ENCODE results near the gene ZCWPW1. TPM values are rescaled to one million over a fixed set of nuclear protein-coding genes. Genes with fewer than 3 reads are reported as not detected.
"Not testable (repeated sequence)": the region's sequence is repeated elsewhere in the genome, so short reads cannot be mapped to it uniquely, and the experiment has no call there.

ZCWPW1 gene
- total RNA-seq, 1 donor from 2014 or later: 4.4 TPM

DNA sequence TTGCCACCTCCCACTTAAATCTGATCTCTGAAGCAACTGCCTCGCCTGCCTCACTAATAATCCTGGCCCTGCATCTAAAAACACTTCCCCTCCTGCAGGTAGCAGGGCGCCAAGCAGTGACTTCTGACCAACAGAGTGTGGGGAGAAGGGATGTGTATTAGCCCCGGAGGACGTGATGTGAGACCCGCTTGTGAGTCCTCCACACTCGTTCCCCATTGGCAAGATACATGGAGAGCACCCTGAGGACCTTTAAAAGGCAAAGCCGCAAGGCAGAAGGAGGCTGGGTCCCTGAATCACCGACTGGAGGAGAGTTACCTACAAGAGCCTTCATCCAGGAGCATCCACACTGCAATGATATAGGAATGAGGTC, 61.3 kb downstream of the ZCWPW1 start:
- ATAC-seq: no peak
- peak; percentile 15 for DNase-seq (ENCODE audit: missing footprints)
- intact Hi-C loops (cut with DNase I): no loop called here

DNA sequence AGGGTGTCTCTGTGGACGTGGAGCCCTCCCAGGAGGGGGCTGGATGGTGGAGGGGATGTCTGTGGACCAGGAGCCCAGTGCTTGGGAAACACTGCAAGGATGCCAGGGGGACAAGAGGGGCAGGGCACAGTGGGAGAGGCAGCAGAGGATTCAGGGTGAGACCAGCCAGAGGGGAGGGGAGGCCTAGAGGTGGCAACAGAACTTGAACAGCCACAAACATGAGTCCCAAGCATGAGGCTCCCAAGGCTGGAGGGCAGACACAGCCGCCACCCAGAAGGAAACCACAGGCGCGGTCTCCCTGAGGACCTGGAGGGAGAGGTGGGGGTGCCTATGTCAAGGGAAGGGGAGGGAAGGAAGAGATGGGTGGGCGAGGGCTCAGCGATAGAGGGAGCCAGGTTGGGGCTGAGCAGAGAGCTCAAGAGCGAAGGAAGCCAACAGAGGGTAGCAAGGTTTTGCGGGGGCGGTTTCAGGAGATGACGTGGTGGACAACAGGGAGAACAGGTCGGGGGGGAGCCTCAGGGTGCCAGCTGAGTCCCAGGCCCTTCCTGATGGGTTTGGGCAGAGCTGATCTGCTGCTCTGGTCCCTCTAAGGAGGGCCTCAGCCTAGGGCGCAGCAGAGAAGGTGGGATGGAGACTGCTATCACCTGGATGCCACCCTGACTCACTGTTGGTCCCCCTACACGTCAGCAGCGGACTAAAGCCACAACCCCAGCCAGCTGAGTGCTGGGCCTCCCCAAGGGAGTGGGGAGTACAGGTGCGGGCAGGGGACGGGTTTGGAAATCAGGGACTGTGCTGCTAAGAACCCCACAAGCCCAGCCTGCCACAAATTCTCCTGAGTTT, 61.9 kb downstream of the ZCWPW1 start:
- ATAC-seq (no peak), DNase-seq (ENCODE audit: missing footprints) (peak; percentile 50)
- intact Hi-C loops (cut with DNase I): no loop called here

DNA sequence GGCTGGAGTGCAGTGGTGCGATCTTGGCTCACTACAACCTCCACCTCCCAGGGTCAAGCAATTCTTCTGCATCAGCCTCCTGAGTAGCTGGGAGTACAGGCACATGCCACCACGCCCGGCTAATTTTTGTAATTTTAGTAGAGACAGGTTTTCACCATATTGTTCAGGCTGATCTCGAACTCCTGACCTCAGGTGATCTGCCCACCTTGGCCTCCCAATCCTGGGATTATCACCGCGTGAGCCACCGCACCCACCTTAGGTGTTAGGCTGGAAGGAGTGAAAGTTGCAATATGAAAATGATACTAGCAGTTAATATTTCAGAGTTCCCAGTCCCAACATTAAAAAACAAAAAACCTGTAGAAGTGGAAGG, 62.5 kb downstream of the ZCWPW1 start:
- ATAC-seq; intact Hi-C loops (cut with DNase I): not testable (repeated sequence)
- DNase-seq (ENCODE audit: missing footprints): peak; percentile 25

DNA sequence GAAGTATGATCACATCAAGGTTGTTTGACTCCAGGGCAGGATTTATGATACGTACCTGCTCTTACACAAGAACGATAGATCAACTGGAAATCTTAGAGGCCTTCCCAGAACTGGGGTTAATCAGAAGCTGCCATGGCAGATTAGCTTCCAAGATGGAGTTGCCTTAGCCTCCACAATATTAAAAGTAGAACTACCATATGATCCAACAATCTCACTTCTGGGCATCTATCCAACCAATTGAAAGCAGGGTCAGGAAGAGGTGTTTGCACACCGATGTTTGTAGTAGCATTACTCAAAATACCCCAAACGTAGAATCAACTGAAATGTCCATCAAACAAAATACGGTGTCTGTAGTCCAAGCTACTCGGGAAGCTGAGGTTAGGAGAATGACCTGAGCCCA, 64.0 kb downstream of the ZCWPW1 start:
- ATAC-seq (no peak), DNase-seq (ENCODE audit: missing footprints) (no peak)
- intact Hi-C loops (cut with DNase I): no loop called here

DNA sequence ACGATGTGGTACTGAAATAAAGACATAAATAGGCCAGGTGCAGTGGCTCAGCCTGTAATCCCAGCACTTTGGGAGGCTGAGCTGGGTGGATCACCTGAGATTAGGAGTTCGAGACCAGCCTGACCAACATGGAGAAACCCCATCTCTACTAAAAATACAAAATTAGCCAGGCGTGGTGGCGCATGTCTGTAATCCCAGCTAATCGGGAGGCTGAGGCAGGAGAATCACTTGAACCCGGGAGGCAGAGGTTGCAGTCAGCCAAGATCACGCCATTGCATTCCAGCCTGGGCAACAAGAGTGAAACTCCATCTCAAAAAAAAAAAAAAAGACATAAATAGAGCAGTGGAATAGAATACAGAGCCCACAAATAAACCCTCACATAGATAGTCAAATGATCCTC, 64.7 kb downstream of the ZCWPW1 start:
- intact Hi-C loops (cut with DNase I); ATAC-seq; DNase-seq (ENCODE audit: missing footprints): not testable (repeated sequence)

DNA sequence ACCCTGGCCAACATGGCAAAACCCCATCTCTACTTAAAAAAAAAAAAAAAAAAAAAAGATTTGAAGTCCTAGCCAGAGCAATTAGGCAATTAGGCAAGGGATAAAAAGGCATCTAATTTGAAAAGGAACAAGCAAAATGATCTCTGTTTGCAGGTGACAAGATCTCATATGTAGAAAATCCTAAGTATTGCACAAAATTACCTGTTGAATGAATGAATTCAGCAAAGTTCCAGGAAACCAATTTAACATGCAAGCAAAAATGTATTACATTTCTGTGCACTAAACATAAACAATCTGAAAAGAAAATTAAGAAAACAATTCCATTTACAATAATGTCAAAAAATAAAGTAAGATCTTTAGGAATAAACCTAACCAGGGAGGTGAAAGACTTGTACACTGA, 65.4 kb downstream of the ZCWPW1 start:
- ATAC-seq (no peak), DNase-seq (ENCODE audit: missing footprints) (no peak)
- intact Hi-C loops (cut with DNase I): no loop called here

DNA sequence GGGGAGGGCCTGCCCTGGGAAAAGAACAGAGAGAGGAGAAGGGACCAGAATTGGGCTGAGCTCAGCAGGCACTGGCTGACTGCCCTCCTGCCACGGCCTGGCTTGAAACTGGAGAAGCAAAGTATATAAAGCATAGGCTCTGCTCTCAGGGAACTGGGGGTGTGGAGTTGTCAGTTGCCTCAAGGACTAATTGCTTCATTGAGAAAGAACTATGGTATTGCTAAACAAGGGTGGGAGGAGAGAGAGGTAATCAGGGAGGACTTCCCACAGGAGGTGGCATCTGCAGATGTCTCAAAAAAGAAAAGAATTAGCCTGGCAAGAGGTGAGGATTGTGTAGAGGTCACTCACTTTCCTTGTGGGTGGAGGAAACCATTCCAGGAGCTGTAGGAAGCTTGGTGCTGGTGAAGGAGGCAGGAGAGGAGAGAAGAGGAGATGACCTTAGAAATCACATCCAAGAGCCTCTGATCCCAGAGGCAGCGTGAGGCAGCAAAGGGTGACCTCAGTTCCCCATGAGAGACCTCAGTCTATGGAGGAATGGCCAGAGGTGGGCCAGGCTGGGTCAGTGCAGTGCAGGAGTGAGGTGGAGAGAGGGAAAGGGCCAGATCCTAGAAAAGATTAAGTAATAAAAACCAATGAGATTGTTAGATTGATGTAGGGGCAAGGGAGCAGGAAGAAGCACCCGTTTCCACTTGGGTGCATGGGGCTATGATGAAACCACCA, 68.2 kb downstream of the ZCWPW1 start:
- ATAC-seq (no peak), DNase-seq (ENCODE audit: missing footprints) (no peak)
- intact Hi-C loops (cut with DNase I): no loop called here

DNA sequence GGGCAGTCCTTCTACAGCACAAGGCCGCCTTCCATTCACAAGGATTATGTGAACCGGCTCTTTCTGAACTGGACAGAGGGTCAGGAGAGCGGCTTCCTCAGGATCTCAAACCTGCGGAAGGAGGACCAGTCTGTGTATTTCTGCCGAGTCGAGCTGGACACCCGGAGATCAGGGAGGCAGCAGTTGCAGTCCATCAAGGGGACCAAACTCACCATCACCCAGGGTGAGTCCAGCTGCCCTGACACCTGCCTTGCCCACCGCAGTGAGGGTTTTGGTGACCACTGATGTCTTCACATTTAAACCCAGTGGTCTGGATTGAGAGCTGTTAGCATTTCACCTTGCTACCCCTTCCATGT, 69.7 kb downstream of the ZCWPW1 start:
- intact Hi-C loops (cut with DNase I): no loop called here
- DNase-seq (ENCODE audit: missing footprints) (peak; percentile 44), ATAC-seq (no peak)

DNA sequence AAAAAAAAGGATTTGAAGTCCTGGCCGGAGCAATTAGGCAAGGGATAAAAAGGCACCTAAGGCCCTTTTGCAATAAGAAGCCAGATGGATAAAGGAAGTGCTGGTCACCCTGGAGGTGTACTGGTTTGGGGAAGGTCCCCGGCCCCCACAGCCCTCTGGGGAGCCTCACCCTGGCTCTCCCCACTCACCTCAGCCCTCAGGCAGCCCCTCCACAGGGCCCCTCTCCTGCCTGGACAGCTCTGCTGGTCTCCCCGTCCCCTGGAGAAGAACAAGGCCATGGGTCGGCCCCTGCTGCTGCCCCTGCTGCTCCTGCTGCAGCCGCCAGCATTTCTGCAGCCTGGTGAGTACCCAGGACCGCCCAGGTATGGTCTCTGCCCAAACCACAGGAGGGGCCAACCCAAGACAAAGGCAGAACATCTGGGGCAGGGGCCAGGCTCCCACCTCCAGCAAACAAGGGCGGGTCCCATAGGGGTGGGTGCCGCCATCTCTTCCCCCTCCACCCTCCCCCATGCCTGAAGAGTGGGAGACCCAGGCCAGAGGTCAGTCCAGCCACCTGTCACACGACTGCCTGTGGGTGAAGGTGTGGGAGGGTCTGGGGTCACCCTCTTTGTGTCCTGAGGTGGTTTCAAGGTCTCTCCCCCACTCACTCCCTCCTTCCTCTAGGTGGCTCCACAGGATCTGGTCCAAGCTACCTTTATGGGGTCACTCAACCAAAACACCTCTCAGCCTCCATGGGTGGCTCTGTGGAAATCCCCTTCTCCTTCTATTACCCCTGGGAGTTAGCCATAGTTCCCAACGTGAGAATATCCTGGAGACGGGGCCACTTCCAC, 70.3 kb downstream of the ZCWPW1 start, which contains the start of gene PILRB:
PILRB (plus strand) TSS at position 91 of the 830 bp plus-strand sequence; CDS start at position 277, 186 bp downstream.
- DNase-seq (ENCODE audit: missing footprints) (peak; percentile 37), ATAC-seq (no peak)
- intact Hi-C loops (cut with DNase I): no loop called here

DNA sequence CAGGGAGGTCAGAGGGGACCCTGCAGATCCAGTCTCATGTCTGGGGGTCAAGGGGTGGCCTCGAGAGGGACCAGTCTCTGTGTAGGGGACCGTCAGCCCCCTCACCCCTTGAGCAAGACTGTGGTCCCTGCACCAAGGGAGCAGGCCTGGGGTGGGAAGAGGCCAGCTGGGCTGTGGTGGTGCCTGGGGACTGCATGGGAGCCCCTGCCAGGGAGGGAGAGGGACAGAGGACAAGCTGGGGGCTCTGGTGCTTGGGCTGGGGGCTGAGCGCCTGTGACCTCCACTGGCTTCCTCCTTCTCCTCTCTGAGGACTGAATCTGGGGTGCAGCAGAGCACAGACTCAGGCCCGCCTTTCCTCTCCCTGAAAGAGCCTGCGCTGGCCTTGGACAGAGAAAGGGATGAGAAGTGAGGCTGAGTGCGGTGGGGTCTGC, 71.4 kb downstream of the ZCWPW1 start:
- ATAC-seq (no peak), DNase-seq (ENCODE audit: missing footprints) (peak; percentile 52)
- intact Hi-C loops (cut with DNase I): no loop called here

DNA sequence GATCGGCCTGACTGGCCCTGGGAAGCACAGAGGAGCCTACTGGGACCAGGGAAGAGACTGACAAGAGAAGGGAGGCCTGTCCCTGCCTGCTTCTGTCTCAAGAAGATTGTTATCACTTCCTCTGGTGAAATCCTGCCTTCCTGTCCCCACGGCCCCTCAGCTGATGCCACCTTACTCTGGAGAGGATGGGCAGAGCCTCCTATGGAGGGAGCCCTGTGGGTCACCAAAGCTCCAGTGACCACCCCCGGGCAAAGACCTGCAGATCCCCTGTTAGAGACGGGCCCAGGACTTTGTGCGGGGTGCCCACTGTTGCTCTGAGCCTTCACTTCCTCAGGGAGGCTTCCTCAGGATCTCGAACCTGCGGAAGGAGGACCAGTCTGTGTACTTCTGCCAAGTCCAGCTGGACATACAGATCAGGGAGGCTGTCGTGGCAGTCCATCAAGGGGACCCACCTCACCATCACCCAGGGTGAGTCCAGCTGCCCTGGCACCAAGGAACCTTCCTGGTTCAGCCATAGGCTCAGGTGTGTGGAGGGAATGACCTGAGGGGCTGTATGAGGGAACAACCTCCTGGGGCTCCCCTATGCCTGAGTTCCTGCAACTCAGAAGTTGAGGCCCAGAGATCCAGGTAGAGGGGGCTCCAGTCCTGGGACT, 72.0 kb downstream of the ZCWPW1 start:
- intact Hi-C loops (cut with DNase I): no loop called here
- no peak for DNase-seq (ENCODE audit: missing footprints)
- no peak for ATAC-seq

DNA sequence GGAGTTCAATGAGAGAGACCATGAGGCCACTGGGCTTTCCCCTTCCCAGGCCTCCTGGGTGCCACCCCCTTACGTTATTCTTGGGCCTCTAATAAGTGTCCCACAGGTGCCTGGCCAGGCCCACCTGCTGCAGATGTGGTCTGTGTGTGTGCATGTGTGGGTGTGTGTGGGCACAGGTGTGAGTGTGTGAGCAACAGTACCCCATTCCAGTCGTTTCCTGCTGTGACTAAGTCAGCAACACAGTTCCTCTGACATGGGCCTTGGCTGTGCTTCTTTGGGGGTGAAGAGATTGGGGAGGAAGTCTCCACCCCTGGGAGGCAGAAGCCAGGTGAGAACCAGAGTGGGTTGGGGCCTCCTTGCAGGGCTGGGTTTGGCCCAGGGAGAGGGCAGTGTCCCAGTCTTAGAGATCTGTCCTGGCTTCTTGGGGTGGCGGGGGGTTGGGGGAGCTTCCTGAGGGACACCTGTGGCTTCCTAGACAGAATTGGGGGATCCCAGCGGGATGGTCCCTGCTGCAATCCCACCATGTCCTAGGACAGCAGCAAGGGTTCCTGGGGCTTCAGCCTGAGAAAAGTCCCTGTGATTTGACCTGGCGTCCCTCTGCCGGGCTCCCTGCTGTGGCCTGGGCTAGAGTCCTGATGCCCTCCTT, 74.7 kb downstream of the ZCWPW1 start:
- DNase-seq (ENCODE audit: missing footprints) (peak; percentile 26), ATAC-seq (no peak)
- intact Hi-C loops (cut with DNase I): no loop called here

DNA sequence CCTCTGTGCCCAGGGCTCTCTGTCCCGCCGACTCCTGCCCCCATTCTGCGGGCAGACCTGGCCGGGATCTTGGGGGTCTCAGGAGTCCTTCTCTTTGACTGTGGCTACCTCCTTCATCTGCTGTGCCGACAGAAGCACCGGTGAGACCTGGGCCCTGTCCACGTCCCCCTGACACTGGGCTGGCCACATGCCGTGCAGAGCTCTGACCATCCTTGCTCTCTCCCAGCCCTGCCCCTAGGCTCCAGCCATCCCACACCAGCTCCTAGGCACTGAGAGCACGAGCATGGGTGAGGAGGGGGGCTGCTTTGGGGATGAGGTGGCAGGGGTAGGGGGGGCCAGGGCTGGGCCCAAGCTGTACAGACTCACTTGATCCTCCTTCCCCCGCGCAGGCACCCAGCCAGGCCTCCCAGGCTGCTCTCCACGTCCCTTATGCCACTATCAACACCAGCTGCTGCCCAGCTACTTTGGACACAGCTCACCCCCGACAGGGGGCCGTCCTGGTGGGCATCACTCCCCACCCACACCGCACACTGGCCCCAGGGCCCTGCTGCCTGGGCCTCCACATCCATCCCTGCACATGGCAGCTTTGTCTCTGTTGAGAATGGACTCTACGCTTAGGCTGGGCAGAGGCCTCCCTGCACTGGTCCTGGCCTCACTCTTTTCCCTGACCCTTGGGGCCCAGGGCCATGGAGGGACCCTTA, 75.4 kb downstream of the ZCWPW1 start:
- ATAC-seq: no peak
- intact Hi-C loops (cut with DNase I): no loop called here
- peak; percentile 42 for DNase-seq (ENCODE audit: missing footprints)

DNA sequence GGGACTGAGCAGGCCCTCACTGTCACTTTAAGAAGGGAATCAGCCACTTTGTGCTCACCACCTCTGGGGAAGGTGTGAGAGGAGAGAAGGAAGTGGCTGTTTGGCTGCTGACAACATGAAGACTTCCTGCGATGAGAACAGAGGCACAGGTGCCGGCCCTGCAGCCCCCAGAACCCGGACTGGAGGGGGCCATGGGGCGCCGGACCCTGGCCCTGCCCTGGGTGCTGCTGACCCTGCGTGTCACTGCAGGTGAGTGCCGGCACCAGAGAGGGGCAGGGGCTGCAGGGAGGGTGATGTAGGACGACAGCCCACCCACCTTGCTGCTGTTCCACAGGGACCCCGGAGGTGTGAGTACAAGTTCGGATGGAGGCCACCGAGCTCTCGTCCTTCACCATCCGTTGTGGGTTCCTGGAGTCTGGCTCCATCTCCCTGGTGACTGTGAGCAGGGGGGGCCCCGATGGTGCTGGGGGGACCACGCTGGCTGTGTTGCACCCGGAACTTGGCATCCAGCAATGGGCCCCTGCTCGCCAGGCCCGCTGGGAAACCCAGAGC, 76.2 kb downstream of the ZCWPW1 start:
- intact Hi-C loops (cut with DNase I); ATAC-seq: not testable (repeated sequence)
- DNase-seq (ENCODE audit: missing footprints): peak; percentile 20

DNA sequence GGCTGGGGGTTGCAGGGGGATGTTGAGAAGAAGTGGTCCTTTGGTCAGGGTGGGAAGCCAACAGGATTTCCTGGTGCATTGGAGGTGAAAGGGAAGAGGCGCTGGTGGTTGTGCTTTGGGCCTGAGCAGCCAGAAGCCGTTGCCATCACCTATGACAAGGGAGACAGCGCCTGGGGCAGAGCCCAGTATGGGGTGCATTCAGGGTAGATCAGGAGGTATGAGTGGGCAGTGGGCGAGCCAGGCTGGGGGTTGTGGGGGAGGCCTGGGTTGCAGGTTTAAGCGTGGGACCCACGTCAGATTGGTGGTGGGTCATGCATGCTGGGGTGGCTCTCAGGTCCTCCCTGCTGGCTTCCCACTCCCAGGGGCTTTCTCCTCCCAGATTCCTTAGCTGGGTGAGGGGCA, 76.8 kb downstream of the ZCWPW1 start:
- intact Hi-C loops (cut with DNase I): no loop called here
- no peak for ATAC-seq
- peak; percentile 11 for DNase-seq (ENCODE audit: missing footprints)

Measured in Right ventricle myocardium inferior (tissue), 1 donor.